G401 (cell line): ENCODE measurements around the gene DAAM2. TPM values are rescaled to one million over a fixed set of nuclear protein-coding genes. Genes with fewer than 3 reads are reported as not detected.

Experiments used
- DNase-seq: peaks from one replicate; pipeline ENCODE4 v3.0.0-alpha.2; 2015; ENCODE audit warnings: low spot score
- in situ Hi-C: cut with HindIII; loops from 2 replicates; pipeline ENCODE4 v1.10.0; 2016; ENCODE audit warnings: low sequenced_read_pairs, mixed read lengths
- total RNA-seq: library from RNA; depleted of rRNA; stranded (reverse); fragments of >200 nt; shearing (Covaris generic); gene quantifications from 2 replicates; pipeline ENCODE4 v1.2.3, GENCODE V29; 2014

Gene DAAM2
- total RNA-seq, 1 experiment from 2014 or later: 1.1 TPM

GRCh38 chr6:39870950-39871349 lies 78.8 kb downstream of the DAAM2 start:
- DNase-seq: no peak
- in situ Hi-C loops: no loop called here

GRCh38 chr6:39873439-39873838 lies 81.3 kb downstream of the DAAM2 start:
- DNase-seq: no peak
- in situ Hi-C loops: no loop called here

- in situ Hi-C loops: no loop called here
- DNase-seq: no peak
Measured at GRCh38 chr6:39876111-39876510, 83.9 kb downstream of the DAAM2 start.

- peak; percentile 74 for DNase-seq
- in situ Hi-C loops: no loop called here
Measured at GRCh38 chr6:39876826-39877225, 84.7 kb downstream of the DAAM2 start.

GRCh38 chr6:39879535-39879934 lies 87.4 kb downstream of the DAAM2 start:
- in situ Hi-C loops: no loop called here
- DNase-seq: no peak

- in situ Hi-C loops: no loop called here
- no peak for DNase-seq
Measured at GRCh38 chr6:39880594-39880993, 88.4 kb downstream of the DAAM2 start.

GRCh38 chr6:39881851-39882530 lies 89.8 kb downstream of the DAAM2 start:
- in situ Hi-C loops: no loop called here
- no peak for DNase-seq

- in situ Hi-C loops: no loop called here
- no peak for DNase-seq
Measured at GRCh38 chr6:39882531-39882899, 90.3 kb downstream of the DAAM2 start.

- DNase-seq: no peak
- in situ Hi-C loops: no loop called here
Measured at GRCh38 chr6:39884696-39885095, 92.5 kb downstream of the DAAM2 start.

- in situ Hi-C loops: no loop called here
- DNase-seq: no peak
Measured at GRCh38 chr6:39885691-39886090, 93.5 kb downstream of the DAAM2 start.

GRCh38 chr6:39886871-39887270 lies 94.7 kb downstream of the DAAM2 start:
- in situ Hi-C loops: no loop called here

GRCh38 chr6:39887692-39888450 lies 95.7 kb downstream of the DAAM2 start:
- no peak for DNase-seq

More at GRCh38 chr6:39886871-39887270, 94.7 kb downstream of the DAAM2 start:
- DNase-seq: no peak

GRCh38 chr6:39889229-39889628 lies 97.1 kb downstream of the DAAM2 start:
- in situ Hi-C loops: no loop called here
- no peak for DNase-seq

More at GRCh38 chr6:39887692-39888450, 95.7 kb downstream of the DAAM2 start:
- in situ Hi-C loops: no loop called here

- in situ Hi-C loops: no loop called here
- DNase-seq: no peak
Measured at GRCh38 chr6:39891353-39891752, 99.2 kb downstream of the DAAM2 start.

GRCh38 chr6:39891976-39892375 lies 99.8 kb downstream of the DAAM2 start:
- no peak for DNase-seq
- in situ Hi-C loops: no loop called here

GRCh38 chr6:39892490-39893129 lies 100.4 kb downstream of the DAAM2 start:
- peak; percentile 50 for DNase-seq
- in situ Hi-C loops: no loop called here

GRCh38 chr6:39893286-39893685 lies 101.1 kb downstream of the DAAM2 start:
- in situ Hi-C loops: no loop called here
- no peak for DNase-seq

- no peak for DNase-seq
- in situ Hi-C loops: no loop called here
Measured at GRCh38 chr6:39896701-39897100, 104.5 kb downstream of the DAAM2 start.

- DNase-seq: no peak
- in situ Hi-C loops: no loop called here
Measured at GRCh38 chr6:39897698-39898097, 105.5 kb downstream of the DAAM2 start.

- no peak for DNase-seq
- in situ Hi-C loops: no loop called here
Measured at GRCh38 chr6:39898625-39899024, 106.4 kb downstream of the DAAM2 start.
